KOPT-K1 (cell line): ENCODE measurements around the gene TTBK1.
A peak's percentile ranks its signal among the peaks of the same experiment; 100 is the strongest.

Experiments
- H3K27ac ChIP-seq: fragments of 200-600 bp; sonication (generic); 2 replicates; pipeline ENCODE4 v1.5.1; 2016; ENCODE audit warnings: antibody characterized with exemption, mild to moderate bottlenecking, low read depth, low read length; ENCODE audit not compliant: poor library complexity, severe bottlenecking
- H3K36me3 ChIP-seq: fragments of 200-600 bp; sonication (generic); 2 replicates; pipeline ENCODE4 v1.5.1; 2017; ENCODE audit warnings: antibody characterized with exemption, mild to moderate bottlenecking, low read length, moderate library complexity; ENCODE audit not compliant: insufficient read depth
- H3K9me3 ChIP-seq: fragments of 200-600 bp; sonication (generic); 2 replicates; pipeline ENCODE4 v1.5.1; 2017; ENCODE audit warnings: antibody characterized with exemption, low read length, mild to moderate bottlenecking; ENCODE audit not compliant: insufficient read depth, poor library complexity, severe bottlenecking

The TTBK1 gene

GRCh38 chr6:43217351-43217750 lies 25.9 kb upstream of the TTBK1 start:
- no peak overlapping the region for H3K27ac ChIP-seq
- H3K9me3 ChIP-seq, result no peaks in the 10 kb centered on the region
- peaks cover 61% of the 10 kb centered on the region for H3K36me3 ChIP-seq

- no peak overlapping the region for H3K27ac ChIP-seq
- H3K36me3 ChIP-seq, result peaks cover 69% of the 10 kb centered on the region
- H3K9me3 ChIP-seq, result no peaks in the 10 kb centered on the region
These were observed 24.2 kb upstream of the TTBK1 start for GRCh38 chr6:43219119-43219518.

- Histone ChIP-seq H3K36me3 (peaks cover 65% of the 10 kb centered on the region), H3K27ac (no peak overlapping the region), H3K9me3 (no peaks in the 10 kb centered on the region)
These were observed 23.5 kb upstream of the TTBK1 start for GRCh38 chr6:43219814-43220213.

- Histone ChIP-seq H3K27ac (peak overlapping the region; percentile 66), H3K9me3 (no peaks in the 10 kb centered on the region), H3K36me3 (peaks cover 62% of the 10 kb centered on the region)
These were observed 22.8 kb upstream of the TTBK1 start for GRCh38 chr6:43220439-43220951.

GRCh38 chr6:43221046-43221972 lies 22.0 kb upstream of the TTBK1 start:
- H3K36me3 ChIP-seq, result peaks cover 61% of the 10 kb centered on the region

GRCh38 chr6:43222418-43223059 lies 20.7 kb upstream of the TTBK1 start:
- peaks cover 50% of the 10 kb centered on the region for H3K36me3 ChIP-seq
- no peak overlapping the region for H3K27ac ChIP-seq
- no peaks in the 10 kb centered on the region for H3K9me3 ChIP-seq

More at GRCh38 chr6:43221046-43221972, 22.0 kb upstream of the TTBK1 start:
- H3K9me3 ChIP-seq, result no peaks in the 10 kb centered on the region
- peak overlapping the region; percentile 66 for H3K27ac ChIP-seq

GRCh38 chr6:43223175-43223574 lies 20.1 kb upstream of the TTBK1 start:
- H3K9me3 ChIP-seq, result no peaks in the 10 kb centered on the region
- peaks cover 48% of the 10 kb centered on the region for H3K36me3 ChIP-seq
- H3K27ac ChIP-seq, result no peak overlapping the region

GRCh38 chr6:43226192-43226851 lies 17.0 kb upstream of the TTBK1 start:
- H3K9me3 ChIP-seq, result no peaks in the 10 kb centered on the region
- no peak overlapping the region for H3K27ac ChIP-seq
- peaks cover 35% of the 10 kb centered on the region for H3K36me3 ChIP-seq

- Histone ChIP-seq H3K27ac (peak within 1 kb of the TSS; percentile 55), H3K36me3 (peaks cover 11% of the 10 kb centered on the region; the same call in 1 of the 2 replicates), H3K9me3 (no peaks in the 10 kb centered on the region)
These were observed 14.1 kb upstream of the TTBK1 start, which contains the start of gene DNPH1 for GRCh38 chr6:43228951-43229802. DNPH1 (minus strand) TSS chr6:43229481; CDS start chr6:43229456, 25 bp downstream.

GRCh38 chr6:43229803-43230620 lies 13.3 kb upstream of the TTBK1 start:
- H3K9me3 ChIP-seq, result no peaks in the 10 kb centered on the region
- H3K36me3 ChIP-seq, result peaks cover 11% of the 10 kb centered on the region; the same call in 1 of the 2 replicates
- H3K27ac ChIP-seq, result no peak overlapping the region

- H3K9me3 ChIP-seq, result no peaks in the 10 kb centered on the region
- H3K36me3 ChIP-seq, result peaks cover 2% of the 10 kb centered on the region; the same call in 1 of the 2 replicates
- no peak overlapping the region for H3K27ac ChIP-seq
These were observed 12.2 kb upstream of the TTBK1 start for GRCh38 chr6:43231053-43231452.

GRCh38 chr6:43231735-43232450 lies 11.4 kb upstream of the TTBK1 start:
- Histone ChIP-seq H3K9me3 (no peaks in the 10 kb centered on the region), H3K36me3 (no peaks in the 10 kb centered on the region), H3K27ac (no peak overlapping the region)

- H3K27ac ChIP-seq, result no peak overlapping the region
- no peaks in the 10 kb centered on the region for H3K36me3 ChIP-seq
- H3K9me3 ChIP-seq, result no peaks in the 10 kb centered on the region
These were observed 7.4 kb upstream of the TTBK1 start for GRCh38 chr6:43235841-43236240.
